Inflammatory macrophage treated with lipopolysaccharide for 1 hour (primary cell): ENCODE data around the gene TLCD3B.

ENCODE experiments used
- DNase-seq, 2 donors: peaks; one replicate each; pipeline ENCODE4 v3.0.0-alpha.2; 2020 to 2022

TLCD3B gene

GRCh38 chr16:29987371-29988085, 43.5 kb downstream of the TLCD3B start:
- no peak for DNase-seq

- DNase-seq: no peak
Measured at GRCh38 chr16:29986931-29987330, 44.1 kb downstream of the TLCD3B start.

GRCh38 chr16:29986231-29986630, 44.8 kb downstream of the TLCD3B start:
- DNase-seq: no peak

- no peak for DNase-seq
Measured at GRCh38 chr16:29985271-29985811, 45.7 kb downstream of the TLCD3B start.

- no peak for DNase-seq
Measured at GRCh38 chr16:29984764-29985147, 46.3 kb downstream of the TLCD3B start.

- DNase-seq: no peak
Measured at GRCh38 chr16:29984137-29984763, 46.8 kb downstream of the TLCD3B start.

GRCh38 chr16:29983420-29984136, 47.5 kb downstream of the TLCD3B start:
- DNase-seq: no peak

GRCh38 chr16:29982560-29983419, 48.3 kb downstream of the TLCD3B start:
- DNase-seq: no peak

- no peak for DNase-seq
Measured at GRCh38 chr16:29978564-29979270, 52.4 kb downstream of the TLCD3B start.

GRCh38 chr16:29978081-29978480, 53.0 kb downstream of the TLCD3B start:
- DNase-seq: no peak

GRCh38 chr16:29977063-29977825, 53.8 kb downstream of the TLCD3B start:
- no peak for DNase-seq

- DNase-seq: no peak
Measured at GRCh38 chr16:29975811-29976511, 55.1 kb downstream of the TLCD3B start.

- DNase-seq: no peak
Measured at GRCh38 chr16:29975134-29975538, 55.9 kb downstream of the TLCD3B start.
